ENCODE measurements around the gene RNF150. TPM values are rescaled to one million over a fixed set of nuclear protein-coding genes. Genes with fewer than 3 reads are reported as not detected.

The RNF150 gene
- total and polyA plus RNA-seq, 4 donors, result 14.3 to 28.0 (median 18.6) TPM

DNA sequence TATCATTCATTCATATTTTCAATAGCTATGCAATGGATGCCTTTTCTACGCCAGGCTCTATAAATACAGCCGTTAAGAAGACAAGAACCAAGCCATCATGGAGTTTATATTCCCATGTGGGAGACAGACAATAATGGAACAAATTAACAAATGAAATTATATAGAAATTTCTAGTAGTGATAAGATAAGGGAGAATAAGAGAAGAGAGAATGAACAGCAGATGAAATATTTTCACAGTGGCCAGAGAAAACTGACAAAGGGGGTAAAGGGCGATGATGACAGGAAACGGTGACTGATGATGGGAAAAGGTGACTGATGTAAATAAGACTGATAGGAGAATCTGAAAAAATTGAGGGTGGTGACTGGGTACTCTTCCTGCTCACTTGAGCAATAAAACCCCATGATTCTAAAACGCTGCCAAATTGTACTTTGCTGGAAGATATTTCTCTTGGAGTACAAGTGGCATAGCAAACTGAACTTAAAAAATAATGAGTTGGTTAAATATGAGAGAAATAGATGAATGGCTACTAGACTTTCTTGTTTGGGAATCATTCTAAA is 13.2 kb downstream of the RNF150 start:
- WGBS (ENCODE audit: insufficient coverage), result 92% methylated on average over 2 of the region's 5 CpGs
- DNase-seq (ENCODE audit: low read depth in 4 of 6, low spot score in 6 of 6), result no peak
- no peaks in the 10 kb centered on the region for H3K27me3 ChIP-seq (ENCODE audit: control insufficient read depth, insufficient read depth, low read length)
- no peaks in the 10 kb centered on the region for H3K4me1 ChIP-seq (ENCODE audit: control insufficient read depth, insufficient read depth, low read length)
- no peak overlapping the region for H3K4me3 ChIP-seq (ENCODE audit: low read depth, low read length)
- H3K9me3 ChIP-seq (ENCODE audit: control insufficient read depth, insufficient read depth, low read length), result peaks cover 2% of the 10 kb centered on the region
- H3K27ac ChIP-seq (ENCODE audit: low read depth, low read length), result no peak overlapping the region
- no peaks in the 10 kb centered on the region for H3K36me3 ChIP-seq (ENCODE audit: control insufficient read depth, insufficient read depth, low read length)

DNA sequence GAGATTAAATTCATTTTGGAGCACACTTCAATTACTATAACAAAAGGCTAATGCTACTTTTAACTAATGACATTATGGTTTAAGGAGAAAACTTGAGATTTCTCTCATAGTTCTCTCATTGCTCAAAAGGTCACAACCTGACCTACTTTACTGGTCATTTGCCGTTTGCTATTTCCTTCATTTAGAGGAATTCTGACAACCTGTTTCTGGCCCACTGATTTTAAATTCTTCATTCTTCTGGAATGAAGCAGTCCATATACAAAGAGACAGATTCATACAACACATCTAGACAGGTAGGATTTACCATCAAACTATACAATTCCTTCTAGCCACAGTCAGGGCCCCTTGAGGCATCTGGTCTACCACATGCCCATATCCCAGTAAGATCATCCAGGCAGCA is 14.2 kb downstream of the RNF150 start:
- no peaks in the 10 kb centered on the region for H3K36me3 ChIP-seq (ENCODE audit: control insufficient read depth, insufficient read depth, low read length)
- peaks cover 2% of the 10 kb centered on the region for H3K9me3 ChIP-seq (ENCODE audit: control insufficient read depth, insufficient read depth, low read length)
- no peak overlapping the region for H3K27ac ChIP-seq (ENCODE audit: low read depth, low read length)
- 100% methylated on average over 1 of the region's 1 CpG for whole genome bisulfite sequencing (ENCODE audit: insufficient coverage)
- no peak overlapping the region for H3K4me3 ChIP-seq (ENCODE audit: low read depth, low read length)
- no peaks in the 10 kb centered on the region for H3K27me3 ChIP-seq (ENCODE audit: control insufficient read depth, insufficient read depth, low read length)
- no peaks in the 10 kb centered on the region for H3K4me1 ChIP-seq (ENCODE audit: control insufficient read depth, insufficient read depth, low read length)
- no peak for DNase-seq (ENCODE audit: low read depth in 4 of 6, low spot score in 6 of 6)

DNA sequence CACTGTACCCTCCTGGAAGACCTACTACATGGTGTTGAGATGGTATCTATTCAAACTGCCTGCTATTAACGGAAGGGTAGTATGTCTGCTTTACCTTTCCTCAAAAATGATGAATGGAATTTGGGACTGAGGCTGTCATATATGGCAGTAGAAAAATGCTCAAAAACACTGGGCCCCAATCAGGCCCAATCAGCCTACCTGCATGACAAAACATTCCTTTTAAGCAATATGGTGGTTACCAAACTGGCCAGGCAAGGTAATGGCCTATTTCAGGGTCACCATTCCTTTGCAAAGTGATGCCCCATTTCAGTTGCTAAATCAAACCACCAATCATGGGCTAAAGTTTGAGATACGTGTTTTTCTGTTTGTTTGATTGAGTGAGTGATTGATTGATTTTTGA is 14.9 kb downstream of the RNF150 start:
- Histone ChIP-seq H3K36me3 (ENCODE audit: control insufficient read depth, insufficient read depth, low read length) (no peaks in the 10 kb centered on the region), H3K27ac (ENCODE audit: low read depth, low read length) (no peak overlapping the region), H3K9me3 (ENCODE audit: control insufficient read depth, insufficient read depth, low read length) (peaks cover 3% of the 10 kb centered on the region), H3K4me3 (ENCODE audit: low read depth, low read length) (no peak overlapping the region), H3K27me3 (ENCODE audit: control insufficient read depth, insufficient read depth, low read length) (no peaks in the 10 kb centered on the region), H3K4me1 (ENCODE audit: control insufficient read depth, insufficient read depth, low read length) (no peaks in the 10 kb centered on the region)
- 100% methylated on average over 1 of the region's 2 CpGs for WGBS (ENCODE audit: insufficient coverage)
- DNase-seq (ENCODE audit: low read depth in 4 of 6, low spot score in 6 of 6), result no peak

DNA sequence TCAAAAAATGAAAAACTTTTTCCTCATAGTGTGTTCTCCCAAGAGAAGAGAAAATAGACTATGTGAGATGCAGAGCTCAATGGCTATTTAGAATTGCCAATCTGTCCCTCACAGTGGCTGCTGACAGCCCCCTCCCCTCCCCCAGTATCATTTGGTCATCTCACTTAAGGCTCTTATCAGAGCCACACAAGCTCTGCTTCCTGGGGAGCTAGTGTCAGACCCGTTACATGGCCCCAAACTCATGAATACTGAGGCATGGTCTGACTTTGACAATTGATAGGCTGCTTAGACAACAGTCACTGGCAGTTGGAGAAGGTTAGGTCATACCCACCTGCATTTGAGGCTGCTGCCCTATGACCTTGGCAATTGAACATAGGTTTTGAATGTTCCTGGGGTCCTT is 15.3 kb downstream of the RNF150 start:
- no peaks in the 10 kb centered on the region for H3K27me3 ChIP-seq (ENCODE audit: control insufficient read depth, insufficient read depth, low read length)
- H3K4me3 ChIP-seq (ENCODE audit: low read depth, low read length), result no peak overlapping the region
- H3K36me3 ChIP-seq (ENCODE audit: control insufficient read depth, insufficient read depth, low read length), result no peaks in the 10 kb centered on the region
- H3K9me3 ChIP-seq (ENCODE audit: control insufficient read depth, insufficient read depth, low read length), result peaks cover 5% of the 10 kb centered on the region
- no peak overlapping the region for H3K27ac ChIP-seq (ENCODE audit: low read depth, low read length)
- DNase-seq (ENCODE audit: low read depth in 4 of 6, low spot score in 6 of 6), result no peak
- no peaks in the 10 kb centered on the region for H3K4me1 ChIP-seq (ENCODE audit: control insufficient read depth, insufficient read depth, low read length)
- WGBS (ENCODE audit: insufficient coverage), result 100% methylated on average over 1 of the region's 1 CpG

DNA sequence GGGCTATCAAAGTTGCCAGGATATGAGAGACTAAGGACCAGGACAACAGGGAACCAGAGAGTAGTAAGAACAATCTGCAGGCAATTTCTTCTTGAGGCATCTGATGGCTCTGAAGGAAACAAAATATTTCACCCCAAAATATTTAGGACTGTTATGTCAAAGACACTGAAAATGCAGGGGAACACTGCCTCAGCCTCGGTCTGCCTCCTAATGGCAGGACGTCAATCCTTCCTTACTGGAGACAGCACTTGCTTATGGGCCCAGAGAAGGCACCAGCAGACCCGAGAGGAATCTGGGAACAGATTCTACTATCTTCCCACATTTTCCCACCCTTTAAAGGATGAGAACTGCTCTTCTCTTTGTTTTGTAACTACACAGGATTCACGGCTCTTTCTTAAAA is 23.3 kb downstream of the RNF150 start:
- Histone ChIP-seq H3K4me3 (ENCODE audit: low read depth, low read length) (no peak overlapping the region), H3K27me3 (ENCODE audit: control insufficient read depth, insufficient read depth, low read length) (no peaks in the 10 kb centered on the region), H3K27ac (ENCODE audit: low read depth, low read length) (no peak overlapping the region), H3K4me1 (ENCODE audit: control insufficient read depth, insufficient read depth, low read length) (no peaks in the 10 kb centered on the region), H3K36me3 (ENCODE audit: control insufficient read depth, insufficient read depth, low read length) (no peaks in the 10 kb centered on the region), H3K9me3 (ENCODE audit: control insufficient read depth, insufficient read depth, low read length) (peaks cover 6% of the 10 kb centered on the region)
- DNase-seq (ENCODE audit: low read depth in 4 of 6, low spot score in 6 of 6), result no peak
- WGBS (ENCODE audit: insufficient coverage), result 52% methylated on average over 3 of the region's 4 CpGs

DNA sequence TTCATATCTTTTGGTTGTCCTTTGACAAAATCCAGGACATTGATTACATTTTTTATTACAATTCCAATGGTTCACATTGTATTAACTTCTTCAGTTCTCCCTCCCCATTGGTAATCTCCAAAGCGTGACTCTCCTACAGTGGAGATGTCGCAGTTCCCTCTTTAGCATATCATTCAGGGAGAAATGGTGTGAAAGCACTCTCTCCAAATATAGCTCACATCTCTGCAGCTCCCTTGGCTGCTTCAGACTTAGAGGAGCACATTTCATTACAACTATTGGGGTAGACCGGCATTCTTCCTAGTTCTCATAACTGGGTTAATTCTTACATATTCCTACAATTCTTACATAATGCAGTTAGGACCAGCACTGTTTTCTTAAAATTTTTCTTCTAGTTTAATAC is 25.3 kb downstream of the RNF150 start:
- Histone ChIP-seq H3K4me3 (ENCODE audit: low read depth, low read length) (no peak overlapping the region), H3K36me3 (ENCODE audit: control insufficient read depth, insufficient read depth, low read length) (no peaks in the 10 kb centered on the region), H3K9me3 (ENCODE audit: control insufficient read depth, insufficient read depth, low read length) (peaks cover 4% of the 10 kb centered on the region), H3K27ac (ENCODE audit: low read depth, low read length) (no peak overlapping the region), H3K4me1 (ENCODE audit: control insufficient read depth, insufficient read depth, low read length) (no peaks in the 10 kb centered on the region), H3K27me3 (ENCODE audit: control insufficient read depth, insufficient read depth, low read length) (no peaks in the 10 kb centered on the region)
- DNase-seq (ENCODE audit: low read depth in 4 of 6, low spot score in 6 of 6), result peak in 1 of 6 donors; percentile 31
- no CpG with 5 or more reads among the region's 3 CpGs for WGBS (ENCODE audit: insufficient coverage)

DNA sequence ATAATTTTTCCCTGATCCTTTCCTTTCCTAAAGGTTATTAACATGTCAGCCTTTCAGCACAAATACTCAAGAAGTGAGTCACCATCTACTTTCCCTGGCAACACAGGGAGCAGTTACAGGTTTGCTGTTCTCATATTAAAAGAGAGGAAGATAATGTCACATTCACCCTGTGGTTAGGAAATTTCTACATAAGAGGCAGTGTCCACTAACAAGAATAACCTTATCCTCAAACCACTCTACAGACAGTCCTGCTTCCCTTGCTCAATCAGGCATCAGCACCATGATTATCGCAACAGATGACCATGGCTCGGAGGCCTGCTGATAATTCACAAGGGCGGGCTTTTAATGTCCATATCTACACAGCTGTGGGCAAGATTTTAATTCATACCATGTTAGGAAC is 30.9 kb downstream of the RNF150 start:
- WGBS (ENCODE audit: insufficient coverage), result no CpG with 5 or more reads among the region's 3 CpGs
- Histone ChIP-seq H3K27me3 (ENCODE audit: control insufficient read depth, insufficient read depth, low read length) (no peaks in the 10 kb centered on the region), H3K27ac (ENCODE audit: low read depth, low read length) (no peak overlapping the region), H3K4me1 (ENCODE audit: control insufficient read depth, insufficient read depth, low read length) (no peaks in the 10 kb centered on the region), H3K9me3 (ENCODE audit: control insufficient read depth, insufficient read depth, low read length) (no peaks in the 10 kb centered on the region), H3K36me3 (ENCODE audit: control insufficient read depth, insufficient read depth, low read length) (no peaks in the 10 kb centered on the region), H3K4me3 (ENCODE audit: low read depth, low read length) (no peak overlapping the region)
- DNase-seq (ENCODE audit: low read depth in 4 of 6, low spot score in 6 of 6), result no peak

DNA sequence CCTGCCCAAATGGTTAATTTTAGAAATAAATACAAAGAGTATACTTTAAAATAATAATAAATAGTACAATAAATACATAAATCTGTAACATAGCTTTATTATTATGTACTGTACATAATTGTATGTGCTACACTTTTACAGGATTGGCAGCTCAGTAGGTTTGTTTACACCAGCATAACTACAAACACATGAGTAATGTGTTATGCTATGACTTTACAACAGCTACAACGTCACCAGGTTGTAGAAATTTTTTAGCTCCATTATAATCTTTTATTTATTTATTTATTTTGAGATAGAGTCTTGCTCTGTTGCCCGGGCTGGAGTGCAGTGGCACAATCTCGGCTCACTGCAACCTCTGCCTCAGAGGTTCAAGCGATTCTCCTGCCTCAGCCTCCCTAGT is 31.8 kb downstream of the RNF150 start:
- Histone ChIP-seq H3K27ac (ENCODE audit: low read depth, low read length) (no peak overlapping the region), H3K4me1 (ENCODE audit: control insufficient read depth, insufficient read depth, low read length) (no peaks in the 10 kb centered on the region), H3K4me3 (ENCODE audit: low read depth, low read length) (no peak overlapping the region), H3K27me3 (ENCODE audit: control insufficient read depth, insufficient read depth, low read length) (no peaks in the 10 kb centered on the region), H3K36me3 (ENCODE audit: control insufficient read depth, insufficient read depth, low read length) (no peaks in the 10 kb centered on the region), H3K9me3 (ENCODE audit: control insufficient read depth, insufficient read depth, low read length) (no peaks in the 10 kb centered on the region)
- DNase-seq (ENCODE audit: low read depth in 4 of 6, low spot score in 6 of 6), result no peak
- 100% methylated on average over 3 of the region's 4 CpGs for WGBS (ENCODE audit: insufficient coverage)

DNA sequence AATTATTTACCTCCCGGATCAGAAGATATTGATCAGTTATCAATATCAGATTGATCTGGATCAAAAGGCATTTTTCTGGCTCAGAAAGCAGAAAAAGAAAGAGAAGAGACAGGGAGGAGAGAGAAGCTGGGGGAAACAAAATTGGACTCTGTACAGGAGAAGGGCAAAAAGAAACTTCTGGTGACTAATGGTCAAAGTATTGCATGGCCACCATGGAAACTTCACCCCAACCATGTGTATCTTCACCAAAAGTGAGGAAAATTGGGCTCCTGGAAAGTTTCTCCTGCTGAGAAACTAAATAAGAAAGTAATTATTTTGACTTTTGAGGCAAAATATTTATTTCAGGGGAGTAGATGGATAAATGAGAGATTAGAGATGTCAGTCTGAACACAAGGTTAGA is 33.9 kb downstream of the RNF150 start:
- Histone ChIP-seq H3K9me3 (ENCODE audit: control insufficient read depth, insufficient read depth, low read length) (no peaks in the 10 kb centered on the region), H3K27me3 (ENCODE audit: control insufficient read depth, insufficient read depth, low read length) (no peaks in the 10 kb centered on the region), H3K36me3 (ENCODE audit: control insufficient read depth, insufficient read depth, low read length) (no peaks in the 10 kb centered on the region), H3K27ac (ENCODE audit: low read depth, low read length) (no peak overlapping the region), H3K4me1 (ENCODE audit: control insufficient read depth, insufficient read depth, low read length) (no peaks in the 10 kb centered on the region), H3K4me3 (ENCODE audit: low read depth, low read length) (no peak overlapping the region)
- no peak for DNase-seq (ENCODE audit: low read depth in 4 of 6, low spot score in 6 of 6)
- WGBS (ENCODE audit: insufficient coverage), result 100% methylated on average over 1 of the region's 1 CpG

DNA sequence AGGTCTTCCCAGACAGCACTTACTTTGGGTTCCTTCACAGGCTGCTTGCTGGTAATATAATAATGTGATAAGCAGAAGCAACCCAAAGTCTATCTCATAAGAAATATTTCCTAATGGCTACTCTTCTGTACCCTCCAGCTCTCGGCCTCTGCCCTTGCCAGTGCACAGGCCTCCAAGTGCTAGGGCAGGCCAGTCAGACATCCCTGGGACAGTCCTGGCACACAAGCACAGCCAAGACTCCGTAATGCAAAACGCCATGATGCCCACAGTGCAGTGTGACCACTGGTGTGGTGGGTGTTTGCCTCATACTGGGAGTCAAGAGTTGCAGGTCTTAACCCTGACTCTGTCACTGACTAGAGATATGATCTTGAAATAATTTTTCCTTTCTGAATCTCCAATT is 35.1 kb downstream of the RNF150 start:
- H3K36me3 ChIP-seq (ENCODE audit: control insufficient read depth, insufficient read depth, low read length), result no peaks in the 10 kb centered on the region
- no peak for DNase-seq (ENCODE audit: low read depth in 4 of 6, low spot score in 6 of 6)
- WGBS (ENCODE audit: insufficient coverage), result 92% methylated on average over 3 of the region's 3 CpGs
- no peak overlapping the region for H3K4me3 ChIP-seq (ENCODE audit: low read depth, low read length)
- H3K9me3 ChIP-seq (ENCODE audit: control insufficient read depth, insufficient read depth, low read length), result peaks cover 2% of the 10 kb centered on the region
- H3K4me1 ChIP-seq (ENCODE audit: control insufficient read depth, insufficient read depth, low read length), result no peaks in the 10 kb centered on the region
- no peaks in the 10 kb centered on the region for H3K27me3 ChIP-seq (ENCODE audit: control insufficient read depth, insufficient read depth, low read length)
- H3K27ac ChIP-seq (ENCODE audit: low read depth, low read length), result no peak overlapping the region
